Stomach (tissue), 9 donors: ENCODE measurements around the gene ERC1. TPM values are rescaled to one million over a fixed set of nuclear protein-coding genes. Genes with fewer than 3 reads are reported as not detected.

Experiments used
- DNase-seq, 2 donors: peaks; one replicate each; pipeline versions ENCODE4 v3.0.0 to v3.0.0-alpha.2; 2013 to 2019
- H3K27ac ChIP-seq, 5 donors: fragments of 200-600 bp in 4 of 5; sonication (generic) in 4 of 5; one replicate each; pipeline ENCODE4 v1.5.1; 2013 to 2019; ENCODE audit warnings: mild to moderate bottlenecking in 1 of 5, moderate library complexity in 1 of 5
- H3K27me3 ChIP-seq, 3 donors: fragments of 200-600 bp; sonication (generic); one replicate each; pipeline ENCODE4 v1.5.1; 2017 to 2019; ENCODE audit warnings: mixed run types in 1 of 3
- H3K36me3 ChIP-seq, 4 donors: fragments of 200-600 bp; sonication (generic); 1 replicate in 3 of 4; 2 replicates in 1 of 4; pipeline ENCODE4 v1.5.1; 2016 to 2019
- H3K4me1 ChIP-seq, 4 donors: fragments of 200-600 bp; sonication (generic); one replicate each; pipeline ENCODE4 v1.5.1; 2016 to 2019
- H3K4me3 ChIP-seq, 4 donors: fragments of 200-600 bp; sonication (generic) in 3 of 4; one replicate each; pipeline ENCODE4 v1.5.1; 2016 to 2019; ENCODE audit warnings: mild to moderate bottlenecking in 1 of 4
- H3K9me3 ChIP-seq, 4 donors: fragments of 200-600 bp; sonication (generic); one replicate each; pipeline ENCODE4 v1.5.1; 2016 to 2019
- CTCF ChIP-seq, 7 experiments: fragments of 450-650 bp in 4 of 7; fragments of 200-600 bp in 3 of 7; sonication (generic) in 3 of 7; IDR thresholded peaks; one replicate each; pipeline ENCODE4 v1.5.1; 2016 to 2019; ENCODE audit warnings: antibody characterized with exemption in 7 of 7, control low read depth in 2 of 7, mild to moderate bottlenecking in 1 of 7
- EP300 ChIP-seq: sonication (generic); formaldehyde crosslinking; IDR thresholded peaks from one replicate; pipeline ENCODE4 v1.6.1; 2017; ENCODE audit warnings: antibody characterized with exemption
- POLR2A ChIP-seq, 4 donors: fragments of 450-650 bp; IDR thresholded peaks; one replicate each; pipeline ENCODE4 v1.6.1; 2016; ENCODE audit warnings: antibody characterized with exemption in 4 of 4, control low read depth in 2 of 4, mild to moderate bottlenecking in 1 of 4, moderate library complexity in 1 of 4
- POLR2AphosphoS5 ChIP-seq, 3 donors: sonication (generic); formaldehyde crosslinking; IDR thresholded peaks; one replicate each; pipeline ENCODE4 v1.6.1; 2016; ENCODE audit warnings: antibody characterized with exemption in 3 of 3
- WGBS, 5 donors: extraction: QIAGEN DNeasy Blood & Tissue Kit in 3 of 5; methylation state at CpG; one replicate each; pipeline versions ENCODE4 v1.1.5 to v1.1.7; 2013 to 2018; 5-methylcytosine and 5-hydroxymethylcytosine counted together
- intact Hi-C: fragments of 100-400 bp; cut with DNase I; formaldehyde crosslinking; loops from one replicate; pipeline ENCODE4 v1.15.1; 2023; ENCODE audit warnings: low total_unique reads
- polyA plus RNA-seq, 3 donors: library from polyadenylated mRNA; stranded (reverse); fragments of 200-250 nt; gene quantifications; one replicate each; pipeline ENCODE4 v1.2.3, GENCODE V29; 2013
- total RNA-seq, 5 donors: library from RNA; depleted of rRNA; stranded (reverse); fragments of >200 nt; gene quantifications; one replicate each; pipeline versions ENCODE4 v1.1.0 to v1.2.3, GENCODE V29; 2014 to 2016
- donor health status: healthy with polysubstance abuse.
- donor health status: Bipolar disorder and iron deficiency.
- donor health status: healthy.

Gene ERC1
- total and polyA plus RNA-seq, 8 donors, result 3.8 to 69.4 (median 51.6) TPM

- 80 to 87% (median 85%) methylated on average over 4 of the region's 4 CpGs for WGBS, 5 donors
These were observed 286.9 kb downstream of the ERC1 start for GRCh38 chr12:1277905-1278304.

GRCh38 chr12:1279050-1279449 lies 288.0 kb downstream of the ERC1 start:
- no peak overlapping the region for H3K4me3 ChIP-seq
- WGBS, 5 donors, result 47 to 72% (median 56%) methylated on average over 3 of the region's 3 CpGs
- no peak for TF ChIP-seq POLR2AphosphoS5 (IDR thresholded peaks at IDR 0.05)
- no peak for TF ChIP-seq POLR2A (IDR thresholded peaks at IDR 0.05)
- TF ChIP-seq EP300, result no peak
- TF ChIP-seq CTCF (IDR thresholded peaks at IDR 0.05), result no peak

More at GRCh38 chr12:1277905-1278304, 286.9 kb downstream of the ERC1 start:
- TF ChIP-seq POLR2AphosphoS5 (IDR thresholded peaks at IDR 0.05) (no peak), CTCF (IDR thresholded peaks at IDR 0.05) (no peak), POLR2A (IDR thresholded peaks at IDR 0.05) (no peak), EP300 (no peak)
- H3K4me3 ChIP-seq, result no peak overlapping the region
- no peaks in the 10 kb centered on the region for H3K27me3 ChIP-seq
- intact Hi-C loops, result no loop called here
- no peaks in the 10 kb centered on the region for H3K36me3 ChIP-seq
- H3K27ac ChIP-seq, result no peak overlapping the region
- DNase-seq, result peak in 1 of 2 donors; percentile 43
- no peaks in the 10 kb centered on the region for H3K9me3 ChIP-seq
- peaks cover 0 to 19% (median 13%) of the 10 kb centered on the region in 4 donors for H3K4me1 ChIP-seq

GRCh38 chr12:1280059-1280458 lies 289.0 kb downstream of the ERC1 start:
- Histone ChIP-seq H3K36me3 (no peaks in the 10 kb centered on the region), H3K4me1 (peaks cover 0 to 26% (median 17%) of the 10 kb centered on the region in 4 donors), H3K9me3 (no peaks in the 10 kb centered on the region), H3K4me3 (no peak overlapping the region), H3K27ac (no peak overlapping the region), H3K27me3 (no peaks in the 10 kb centered on the region)
- 90 to 96% (median 96%) methylated on average over 5 of the region's 5 CpGs for WGBS, 5 donors
- no peak for DNase-seq
- TF ChIP-seq EP300 (no peak), POLR2A (IDR thresholded peaks at IDR 0.05) (no peak), CTCF (IDR thresholded peaks at IDR 0.05) (no peak), POLR2AphosphoS5 (IDR thresholded peaks at IDR 0.05) (no peak)
- intact Hi-C loops, result no loop called here

More at GRCh38 chr12:1279050-1279449, 288.0 kb downstream of the ERC1 start:
- Histone ChIP-seq H3K4me1 (peaks cover 0 to 24% (median 16%) of the 10 kb centered on the region in 4 donors), H3K27ac (no peak overlapping the region), H3K27me3 (no peaks in the 10 kb centered on the region), H3K9me3 (no peaks in the 10 kb centered on the region), H3K36me3 (no peaks in the 10 kb centered on the region)
- DNase-seq, result no peak
- intact Hi-C loops, result no loop called here

- WGBS, 5 donors, result 60 to 72% (median 66%) methylated on average over 7 of the region's 7 CpGs
- DNase-seq, result peak in 1 of 2 donors; percentile 36
- Histone ChIP-seq H3K9me3 (no peaks in the 10 kb centered on the region), H3K4me3 (no peak overlapping the region), H3K36me3 (no peaks in the 10 kb centered on the region), H3K27ac (peak overlapping the region in 2 of 5 donors; percentile 48 to 64), H3K4me1 (peaks cover 0 to 26% (median 17%) of the 10 kb centered on the region in 4 donors), H3K27me3 (no peaks in the 10 kb centered on the region)
- TF ChIP-seq POLR2A (IDR thresholded peaks at IDR 0.05) (no peak), POLR2AphosphoS5 (IDR thresholded peaks at IDR 0.05) (no peak), EP300 (no peak), CTCF (IDR thresholded peaks at IDR 0.05) (no peak)
- intact Hi-C loops, result no loop called here
These were observed 290.8 kb downstream of the ERC1 start for GRCh38 chr12:1281683-1282366.
